Right lobe of liver (tissue), 6 donors: ENCODE data around the gene LLCFC1. TPM values are rescaled to one million over a fixed set of nuclear protein-coding genes. Genes with fewer than 3 reads are reported as not detected.
A peak's percentile ranks its signal among the peaks of the same experiment; 100 is the strongest.

Experiments
- ATAC-seq, 4 donors: fragments of 200-7000 bp; cut with Tn5 transposase; one replicate each; pipeline ENCODE4 v1.9.1; 2020; ENCODE audit warnings: mild to moderate bottlenecking in 4 of 4, moderate library complexity in 4 of 4
- DNase-seq, 3 donors: peaks; one replicate each; pipeline ENCODE4 v3.0.0-alpha.2; 2020
- H3K27ac ChIP-seq, 3 donors: fragments of 200-600 bp; one replicate each; pipeline ENCODE4 v1.8.0; 2022
- H3K27me3 ChIP-seq, 2 donors: fragments of 200-600 bp; one replicate each; pipeline ENCODE4 v1.8.0; 2022
- H3K36me3 ChIP-seq, 4 donors: fragments of 200-600 bp; sonication (generic) in 1 of 4; one replicate each; pipeline versions ENCODE4 v1.5.1 to v1.8.0; 2017 to 2022; ENCODE audit warnings: control low read depth in 1 of 4
- H3K4me1 ChIP-seq, 4 donors: fragments of 200-600 bp; sonication (generic) in 1 of 4; one replicate each; pipeline versions ENCODE4 v1.5.1 to v1.8.0; 2017 to 2022; ENCODE audit warnings: control low read depth in 1 of 4
- H3K4me3 ChIP-seq, 3 donors: fragments of 200-600 bp; one replicate each; pipeline ENCODE4 v1.8.0; 2022
- H3K9me3 ChIP-seq, 4 donors: fragments of 200-600 bp; sonication (generic) in 1 of 4; one replicate each; pipeline versions ENCODE4 v1.5.1 to v1.8.0; 2017 to 2022; ENCODE audit warnings: control low read depth in 1 of 4
- CTCF ChIP-seq, 4 donors: fragments of 200-600 bp in 3 of 4; fragments of 450-650 bp in 1 of 4; IDR thresholded peaks; one replicate each; pipeline versions ENCODE4 v1.5.1 to v1.8.0; 2016 to 2022; ENCODE audit warnings: antibody characterized with exemption in 4 of 4, mild to moderate bottlenecking in 2 of 4
- POLR2A ChIP-seq: fragments of 450-650 bp; IDR thresholded peaks from one replicate; pipeline ENCODE4 v1.6.1; 2017; ENCODE audit warnings: antibody characterized with exemption, mild to moderate bottlenecking
- WGBS: methylation state at CpG from one replicate; pipeline ENCODE4 v1.1.6; 2018; ENCODE audit warnings: low coverage, low lambda C conversion rate; ENCODE audit not compliant: insufficient coverage; ENCODE audit errors: missing lambda C conversion rate; 5-methylcytosine and 5-hydroxymethylcytosine counted together
- intact Hi-C, 2 donors: fragments of 100-400 bp; cut with DNase I; formaldehyde crosslinking; loops; one replicate each; pipeline versions ENCODE4 v1.11.2 to v1.14.1; 2022
- total RNA-seq, 6 experiments: library from RNA; depleted of rRNA in 2 of 6; stranded (reverse); fragments of >200 nt in 2 of 6; fragmentation: NEBNext Ultra II Directional in 3 of 6; extraction: Animal tissue kit (Norgen Biotek cat#: 25700) in 3 of 6; gene quantifications; one replicate each; pipeline versions ENCODE4 v1.1.0 to v1.2.4, GENCODE V29; 2016 to 2023
- donor health status: DM: no; HTN: yes; CAD: no.
- donor health status: DM: no; HTN: no; CAD: no.
- donor health status: DM: no; HTN: no; CAD: no.
- donor health status: DM: no; HTN: yes; CAD: no.
- donor health status: DM: no; HTN: yes; CAD: no.

Gene LLCFC1
- total RNA-seq, 6 experiments from 2014 or later: not detected

GRCh38 chr7:142983825-142984224, 44.5 kb downstream of the LLCFC1 start:
- Histone ChIP-seq H3K4me1 (no peaks in the 10 kb centered on the region), H3K36me3 (no peaks in the 10 kb centered on the region), H3K9me3 (no peaks in the 10 kb centered on the region), H3K27me3 (no peaks in the 10 kb centered on the region), H3K4me3 (no peak overlapping the region), H3K27ac (no peak overlapping the region)
- no CpG with 5 or more reads among the region's 1 CpG for WGBS
- ATAC-seq: peak in 1 of 4 donors; percentile 33
- TF ChIP-seq CTCF (IDR thresholded peaks at IDR 0.05): no peak
- TF ChIP-seq POLR2A: no peak
- intact Hi-C loops: no loop called here
- no peak for DNase-seq

GRCh38 chr7:142984297-142984696, 45.0 kb downstream of the LLCFC1 start:
- ATAC-seq (no peak), DNase-seq (no peak)
- no peak overlapping the region for H3K27ac ChIP-seq
- TF ChIP-seq POLR2A (no peak), CTCF (IDR thresholded peaks at IDR 0.05) (no peak)
- no peaks in the 10 kb centered on the region for H3K9me3 ChIP-seq
- H3K27me3 ChIP-seq: no peaks in the 10 kb centered on the region
- WGBS: no CpG with 5 or more reads among the region's 1 CpG
- no peaks in the 10 kb centered on the region for H3K4me1 ChIP-seq
- H3K4me3 ChIP-seq: no peak overlapping the region
- H3K36me3 ChIP-seq: no peaks in the 10 kb centered on the region
- intact Hi-C loops: no loop called here

Other genes with a start within 250 kb of the LLCFC1 start
- gene PRSS1, start 190.0 kb upstream of the LLCFC1 start, total RNA-seq: not detected
- under 1 TPM in 1 of 6 experiments, not detected in 5; 0.26 TPM for gene PRSS2, start 168.5 kb upstream of the LLCFC1 start, total RNA-seq
- gene EPHB6, start 84.4 kb upstream of the LLCFC1 start, total RNA-seq: 1 to 10 TPM; 1.5 to 6.1 (median 3.2) TPM
- gene TRPV6, start 53.7 kb upstream of the LLCFC1 start, total RNA-seq: 1 to 10 TPM in 2 of 6 experiments, under 1 TPM in 4; 0.06 to 1.5 (median 0.75) TPM
- gene TRPV5, start 5.7 kb upstream of the LLCFC1 start, total RNA-seq: not detected
- 1 to 10 TPM in 2 of 6 experiments, under 1 TPM in 1, not detected in 3; 0.46 to 2.0 (median 1.4) TPM for gene KEL, start 22.9 kb downstream of the LLCFC1 start, total RNA-seq
- gene OR9A2, start 87.6 kb downstream of the LLCFC1 start, total RNA-seq: not detected
- gene OR6V1, start 112.9 kb downstream of the LLCFC1 start, total RNA-seq: not detected
- gene PIP, start 192.6 kb downstream of the LLCFC1 start, total RNA-seq: not detected
- not detected for gene TAS2R39, start 243.9 kb downstream of the LLCFC1 start, total RNA-seq